CD4-positive, alpha-beta T cell treated with Interleukin-15 for 4 hours (primary cell): ENCODE measurements around the gene RGS17.

Source experiments
- DNase-seq: peaks from one replicate; pipeline ENCODE4 v3.0.0-alpha.2; 2020; ENCODE audit warnings: low spot score

RGS17 gene

GRCh38 chr6:153083869-153084268, 47.2 kb downstream of the RGS17 start:
- DNase-seq, result no peak

- DNase-seq, result no peak
These were observed 49.2 kb downstream of the RGS17 start for GRCh38 chr6:153081914-153082313.

GRCh38 chr6:153076431-153076830, 54.7 kb downstream of the RGS17 start:
- no peak for DNase-seq

- no peak for DNase-seq
These were observed 56.3 kb downstream of the RGS17 start for GRCh38 chr6:153074761-153075160.

- no peak for DNase-seq
These were observed 57.2 kb downstream of the RGS17 start for GRCh38 chr6:153073841-153074240.

GRCh38 chr6:153070756-153071155, 60.3 kb downstream of the RGS17 start:
- DNase-seq, result no peak

GRCh38 chr6:153069897-153070296, 61.2 kb downstream of the RGS17 start:
- DNase-seq, result no peak

GRCh38 chr6:153065222-153065621, 65.9 kb downstream of the RGS17 start:
- no peak for DNase-seq

- no peak for DNase-seq
These were observed 67.1 kb downstream of the RGS17 start for GRCh38 chr6:153063936-153064335.

- DNase-seq, result no peak
These were observed 68.6 kb downstream of the RGS17 start for GRCh38 chr6:153062516-153062915.

GRCh38 chr6:153059757-153060156, 71.3 kb downstream of the RGS17 start:
- no peak for DNase-seq

- no peak for DNase-seq
These were observed 71.8 kb downstream of the RGS17 start for GRCh38 chr6:153059311-153059710.

GRCh38 chr6:153058909-153059308, 72.2 kb downstream of the RGS17 start:
- DNase-seq, result no peak

- DNase-seq, result no peak
These were observed 72.8 kb downstream of the RGS17 start for GRCh38 chr6:153058291-153058690.

- DNase-seq, result no peak
These were observed 74.8 kb downstream of the RGS17 start for GRCh38 chr6:153056308-153056707.

GRCh38 chr6:153051801-153052200, 79.3 kb downstream of the RGS17 start:
- no peak for DNase-seq

- no peak for DNase-seq
These were observed 82.5 kb downstream of the RGS17 start for GRCh38 chr6:153048631-153049030.

GRCh38 chr6:153047386-153047785, 83.7 kb downstream of the RGS17 start:
- DNase-seq, result no peak

- no peak for DNase-seq
These were observed 85.8 kb downstream of the RGS17 start for GRCh38 chr6:153045271-153045670.

GRCh38 chr6:153044295-153044694, 86.8 kb downstream of the RGS17 start:
- no peak for DNase-seq

- no peak for DNase-seq
These were observed 87.4 kb downstream of the RGS17 start for GRCh38 chr6:153043719-153044118.

- DNase-seq, result no peak
These were observed 92.6 kb downstream of the RGS17 start for GRCh38 chr6:153038378-153039057.

- DNase-seq, result no peak
These were observed 96.9 kb downstream of the RGS17 start for GRCh38 chr6:153034139-153034538.

GRCh38 chr6:153032255-153032882, 98.7 kb downstream of the RGS17 start:
- DNase-seq, result no peak
